Small intestine (tissue), 7 donors: ENCODE data around the gene CADPS. TPM values are rescaled to one million over a fixed set of nuclear protein-coding genes. Genes with fewer than 3 reads are reported as not detected.
A peak's percentile ranks its signal among the peaks of the same experiment; 100 is the strongest.

ENCODE experiments used
- DNase-seq, 2 donors: peaks; one replicate each; pipeline versions ENCODE4 v3.0.0 to v3.0.0-alpha.2; 2013
- FAIRE-seq: peaks from 2 replicates; lab custom pipeline; 2012; peaks lifted over from hg19 to GRCh38; lab: Jason Lieb, UNC
- H3K27ac ChIP-seq, 3 donors: one replicate each; pipeline ENCODE4 v1.5.1; 2013; ENCODE audit warnings: low read length in 2 of 3, mild to moderate bottlenecking in 2 of 3, control low read depth in 1 of 3, inconsistent platforms in 1 of 3, low read depth in 1 of 3, moderate library complexity in 1 of 3
- H3K27me3 ChIP-seq, 3 donors: one replicate each; pipeline ENCODE4 v1.6.1; 2013; ENCODE audit warnings: low read length in 3 of 3, inconsistent platforms in 1 of 3; ENCODE audit not compliant: control insufficient read depth in 3 of 3, insufficient read depth in 3 of 3
- H3K36me3 ChIP-seq, 3 donors: one replicate each; pipeline ENCODE4 v1.6.1; 2013; ENCODE audit warnings: low read length in 3 of 3, inconsistent platforms in 1 of 3, low read depth in 1 of 3, mild to moderate bottlenecking in 1 of 3, moderate library complexity in 1 of 3; ENCODE audit not compliant: control insufficient read depth in 3 of 3, insufficient read depth in 2 of 3
- H3K4me1 ChIP-seq, 3 donors: one replicate each; pipeline ENCODE4 v1.6.1; 2013; ENCODE audit warnings: low read length in 2 of 3, inconsistent platforms in 1 of 3, low read depth in 1 of 3, mild to moderate bottlenecking in 1 of 3, moderate library complexity in 1 of 3; ENCODE audit not compliant: control insufficient read depth in 3 of 3, insufficient read depth in 2 of 3
- H3K4me3 ChIP-seq, 3 donors: one replicate each; pipeline ENCODE4 v1.5.1; 2013; ENCODE audit warnings: low read length in 3 of 3, control low read depth in 1 of 3, inconsistent platforms in 1 of 3, low read depth in 1 of 3, mild to moderate bottlenecking in 1 of 3, moderate library complexity in 1 of 3
- H3K9me3 ChIP-seq, 2 donors: one replicate each; pipeline ENCODE4 v1.6.1; 2013; ENCODE audit warnings: low read depth in 1 of 2, low read length in 1 of 2; ENCODE audit not compliant: control insufficient read depth in 2 of 2, insufficient read depth in 1 of 2
- WGBS, 3 donors: extraction: QIAGEN DNeasy Blood & Tissue Kit; methylation state at CpG; one replicate each; pipeline ENCODE4 v1.1.7; 2013; 5-methylcytosine and 5-hydroxymethylcytosine counted together
- polyA plus RNA-seq, 4 donors: library from polyadenylated mRNA; stranded (reverse) in 3 of 4; unstranded in 1 of 4; fragments of 200-250 nt in 3 of 4; fragments of 120-200 nt in 1 of 4; gene quantifications; one replicate each; pipeline versions ENCODE4 v1.2.1 to v1.2.3, GENCODE V29; 2013
- donor health status: healthy with polysubstance abuse.
- donor health status: control.
- donor health status: control.
- donor health status: Bipolar disorder and iron deficiency.
- donor health status: healthy.

Gene CADPS
- polyA plus RNA-seq, 4 donors: 1.9 to 9.3 (median 6.0) TPM

- H3K4me3 ChIP-seq: no peak overlapping the region
- no peak for DNase-seq
- no peak overlapping the region for H3K27ac ChIP-seq
- no peak for FAIRE-seq
- WGBS, 3 donors: 43 to 65% (median 60%) methylated on average over 2 of the region's 2 CpGs
- no peaks in the 10 kb centered on the region for H3K4me1 ChIP-seq
- H3K36me3 ChIP-seq: no peaks in the 10 kb centered on the region
- no peaks in the 10 kb centered on the region for H3K9me3 ChIP-seq
- H3K27me3 ChIP-seq: no peaks in the 10 kb centered on the region
These were observed 343.7 kb downstream of the CADPS start for GRCh38 chr3:62531493-62531892.

GRCh38 chr3:62529230-62529629 lies 346.0 kb downstream of the CADPS start:
- WGBS, 3 donors: 42 to 50% (median 46%) methylated on average over 4 of the region's 4 CpGs
- Histone ChIP-seq H3K4me3 (no peak overlapping the region), H3K36me3 (no peaks in the 10 kb centered on the region), H3K27ac (no peak overlapping the region), H3K4me1 (no peaks in the 10 kb centered on the region), H3K27me3 (no peaks in the 10 kb centered on the region), H3K9me3 (no peaks in the 10 kb centered on the region)
- DNase-seq (peak; percentile 23 to 40), FAIRE-seq (no peak)

- Histone ChIP-seq H3K27ac (no peak overlapping the region), H3K4me1 (no peaks in the 10 kb centered on the region), H3K27me3 (no peaks in the 10 kb centered on the region), H3K4me3 (no peak overlapping the region), H3K36me3 (no peaks in the 10 kb centered on the region), H3K9me3 (no peaks in the 10 kb centered on the region)
- FAIRE-seq (no peak), DNase-seq (no peak)
- 81 to 84% (median 83%) methylated on average over 4 of the region's 4 CpGs for WGBS, 3 donors
These were observed 347.7 kb downstream of the CADPS start for GRCh38 chr3:62527474-62527873.

- 77 to 93% (median 90%) methylated on average over 3 of the region's 3 CpGs for WGBS, 3 donors
- H3K4me3 ChIP-seq: no peak overlapping the region
- FAIRE-seq: no peak
These were observed 349.9 kb downstream of the CADPS start for GRCh38 chr3:62525281-62525680.

GRCh38 chr3:62523672-62524071 lies 351.5 kb downstream of the CADPS start:
- H3K36me3 ChIP-seq: no peaks in the 10 kb centered on the region
- H3K27me3 ChIP-seq: no peaks in the 10 kb centered on the region
- DNase-seq (no peak), FAIRE-seq (no peak)
- H3K4me3 ChIP-seq: no peak overlapping the region
- WGBS, 3 donors: 80 to 91% (median 86%) methylated on average over 4 of the region's 4 CpGs
- H3K27ac ChIP-seq: no peak overlapping the region
- H3K9me3 ChIP-seq: no peaks in the 10 kb centered on the region
- no peaks in the 10 kb centered on the region for H3K4me1 ChIP-seq

More at GRCh38 chr3:62525281-62525680, 349.9 kb downstream of the CADPS start:
- Histone ChIP-seq H3K9me3 (no peaks in the 10 kb centered on the region), H3K4me1 (no peaks in the 10 kb centered on the region), H3K36me3 (no peaks in the 10 kb centered on the region), H3K27me3 (no peaks in the 10 kb centered on the region), H3K27ac (no peak overlapping the region)
- no peak for DNase-seq

- H3K9me3 ChIP-seq: no peaks in the 10 kb centered on the region
- FAIRE-seq: no peak
- no peaks in the 10 kb centered on the region for H3K27me3 ChIP-seq
- H3K4me1 ChIP-seq: no peaks in the 10 kb centered on the region
- H3K4me3 ChIP-seq: no peak overlapping the region
- DNase-seq: peak in 1 of 2 donors; percentile 60
- no peaks in the 10 kb centered on the region for H3K36me3 ChIP-seq
- 41 to 69% (median 46%) methylated on average over 8 of the region's 8 CpGs for WGBS, 3 donors
- H3K27ac ChIP-seq: no peak overlapping the region
These were observed 353.6 kb downstream of the CADPS start for GRCh38 chr3:62521464-62522105.

- Histone ChIP-seq H3K4me3 (no peak overlapping the region), H3K27ac (no peak overlapping the region), H3K36me3 (no peaks in the 10 kb centered on the region), H3K9me3 (no peaks in the 10 kb centered on the region), H3K4me1 (no peaks in the 10 kb centered on the region), H3K27me3 (no peaks in the 10 kb centered on the region)
- WGBS, 3 donors: 55 to 59% (median 58%) methylated on average over 2 of the region's 2 CpGs
- FAIRE-seq: no peak
- DNase-seq: peak in 1 of 2 donors; percentile 29
These were observed 371.7 kb downstream of the CADPS start for GRCh38 chr3:62503516-62503915.

- 67 to 76% (median 74%) methylated on average over 8 of the region's 8 CpGs for WGBS, 3 donors
These were observed 372.6 kb downstream of the CADPS start for GRCh38 chr3:62502315-62503300.

More at GRCh38 chr3:62502315-62503300, 372.6 kb downstream of the CADPS start:
- Histone ChIP-seq H3K4me3 (no peak overlapping the region), H3K27me3 (no peaks in the 10 kb centered on the region), H3K9me3 (no peaks in the 10 kb centered on the region), H3K27ac (no peak overlapping the region), H3K4me1 (no peaks in the 10 kb centered on the region), H3K36me3 (no peaks in the 10 kb centered on the region)
- FAIRE-seq (no peak), DNase-seq (no peak)
